MM.1S (cell line): ENCODE data around the gene DOCK10.

Experiments
- DNase-seq: peaks from one replicate; pipeline ENCODE4 v3.0.0-alpha.2; 2015
- H2AFZ ChIP-seq: fragments of 300-600 bp; sonication (generic); 2 replicates; pipeline ENCODE4 v1.6.0; 2016; ENCODE audit warnings: antibody characterized with exemption, low read length
- H3F3A ChIP-seq: fragments of 300-600 bp; sonication (generic); 2 replicates; pipeline ENCODE4 v1.6.1; 2016; ENCODE audit warnings: mild to moderate bottlenecking, antibody characterized with exemption, low read length, moderate library complexity, mixed read lengths; ENCODE audit not compliant: insufficient read depth
- H3K27ac ChIP-seq: fragments of 300-600 bp; sonication (generic); 2 replicates; pipeline ENCODE4 v1.5.1; 2016; ENCODE audit warnings: mild to moderate bottlenecking, low read length
- H3K27me3 ChIP-seq: fragments of 300-600 bp; sonication (generic); replicated peaks from 2 replicates; pipeline ENCODE4 v1.6.0; 2016; ENCODE audit warnings: low read length; ENCODE audit not compliant: insufficient read depth
- H3K36me3 ChIP-seq: fragments of 300-600 bp; sonication (generic); replicated peaks from 2 replicates; pipeline ENCODE4 v1.6.1; 2016; ENCODE audit warnings: mild to moderate bottlenecking, low read length, mixed read lengths; ENCODE audit not compliant: insufficient read depth
- H3K4me1 ChIP-seq: fragments of 300-600 bp; sonication (generic); 2 replicates; pipeline ENCODE4 v1.6.1; 2016; ENCODE audit warnings: low read length, mixed read lengths
- H3K4me2 ChIP-seq: fragments of 300-600 bp; sonication (generic); 2 replicates; pipeline ENCODE4 v1.6.0; 2016; ENCODE audit warnings: low read depth, low read length
- H3K4me3 ChIP-seq: fragments of 300-600 bp; sonication (generic); 2 replicates; pipeline ENCODE4 v1.5.1; 2016; ENCODE audit warnings: low read length, mixed read lengths
- H3K79me2 ChIP-seq: fragments of 300-600 bp; sonication (generic); 2 replicates; pipeline ENCODE4 v1.6.1; 2016; ENCODE audit warnings: mixed run types, low read length, mixed read lengths
- H3K9ac ChIP-seq: fragments of 300-600 bp; sonication (generic); 2 replicates; pipeline ENCODE4 v1.6.1; 2016; ENCODE audit warnings: low read length, mixed read lengths
- H3K9me2 ChIP-seq: fragments of 300-600 bp; sonication (generic); replicated peaks from 2 replicates; pipeline ENCODE4 v1.6.1; 2016; ENCODE audit warnings: mild to moderate bottlenecking, low read length, mixed read lengths; ENCODE audit not compliant: insufficient read depth
- H3K9me3 ChIP-seq: fragments of 300-600 bp; sonication (generic); replicated peaks from 2 replicates; pipeline ENCODE4 v1.6.1; 2016; ENCODE audit warnings: mild to moderate bottlenecking, low read length, mixed read lengths; ENCODE audit not compliant: insufficient read depth
- H4K20me1 ChIP-seq: fragments of 300-600 bp; sonication (generic); 2 replicates; pipeline ENCODE4 v1.6.1; 2016; ENCODE audit warnings: mild to moderate bottlenecking, low read length, moderate library complexity, mixed read lengths; ENCODE audit not compliant: insufficient read depth
- EZH2 ChIP-seq: fragments of 300-600 bp; sonication (generic); optimal IDR thresholded peaks from 2 replicates; pipeline ENCODE3; 2017; ENCODE audit warnings: low read depth, mild to moderate bottlenecking, antibody characterized with exemption, low read length, mixed read lengths
- EZH2phosphoT487 ChIP-seq: fragments of 300-600 bp; sonication (generic); IDR thresholded peaks from 2 replicates; pipeline ENCODE4 v1.6.1; 2018; ENCODE audit warnings: antibody characterized with exemption, low read length
- TF ChIP-seq, protein P1 (sequence below): fragments of 300-600 bp; sonication (generic); IDR thresholded peaks from 2 replicates; pipeline ENCODE4 v1.5.1; 2016; ENCODE audit warnings: antibody characterized with exemption, low read length, mixed read lengths

The DOCK10 gene

DNA sequence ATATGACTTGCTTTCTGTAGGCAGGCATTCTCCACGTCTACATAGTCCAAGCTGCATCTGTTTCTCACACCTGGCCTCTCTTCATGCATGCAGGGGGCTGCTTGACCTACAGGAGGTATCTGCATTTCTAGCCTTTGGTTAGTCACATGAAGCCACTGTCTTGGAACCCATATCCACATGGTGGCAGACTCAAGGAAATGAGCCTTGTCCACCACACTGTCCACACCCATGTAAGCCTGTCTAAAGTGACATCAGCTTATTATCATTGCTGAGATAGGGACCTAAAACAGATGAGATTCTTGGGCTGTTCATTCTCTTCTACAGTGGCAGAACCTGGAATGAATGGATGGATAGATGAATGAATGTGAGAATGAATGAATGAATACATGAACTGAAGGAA, 160.4 kb downstream of the DOCK10 start:
- Histone ChIP-seq H3K9ac (no peak overlapping the region), H3K9me2 (no peaks in the 10 kb centered on the region), H3K27ac (no peak overlapping the region), H3K4me1 (no peaks in the 10 kb centered on the region), H3K4me3 (no peak overlapping the region), H3K4me2 (no peak overlapping the region), H4K20me1 (no peaks in the 10 kb centered on the region), H3K79me2 (no peaks in the 10 kb centered on the region), H2AFZ (no peak overlapping the region), H3K9me3 (no peaks in the 10 kb centered on the region), H3F3A (no peaks in the 10 kb centered on the region), H3K36me3 (no peaks in the 10 kb centered on the region), H3K27me3 (no peaks in the 10 kb centered on the region)
- TF ChIP-seq, protein P1, sequence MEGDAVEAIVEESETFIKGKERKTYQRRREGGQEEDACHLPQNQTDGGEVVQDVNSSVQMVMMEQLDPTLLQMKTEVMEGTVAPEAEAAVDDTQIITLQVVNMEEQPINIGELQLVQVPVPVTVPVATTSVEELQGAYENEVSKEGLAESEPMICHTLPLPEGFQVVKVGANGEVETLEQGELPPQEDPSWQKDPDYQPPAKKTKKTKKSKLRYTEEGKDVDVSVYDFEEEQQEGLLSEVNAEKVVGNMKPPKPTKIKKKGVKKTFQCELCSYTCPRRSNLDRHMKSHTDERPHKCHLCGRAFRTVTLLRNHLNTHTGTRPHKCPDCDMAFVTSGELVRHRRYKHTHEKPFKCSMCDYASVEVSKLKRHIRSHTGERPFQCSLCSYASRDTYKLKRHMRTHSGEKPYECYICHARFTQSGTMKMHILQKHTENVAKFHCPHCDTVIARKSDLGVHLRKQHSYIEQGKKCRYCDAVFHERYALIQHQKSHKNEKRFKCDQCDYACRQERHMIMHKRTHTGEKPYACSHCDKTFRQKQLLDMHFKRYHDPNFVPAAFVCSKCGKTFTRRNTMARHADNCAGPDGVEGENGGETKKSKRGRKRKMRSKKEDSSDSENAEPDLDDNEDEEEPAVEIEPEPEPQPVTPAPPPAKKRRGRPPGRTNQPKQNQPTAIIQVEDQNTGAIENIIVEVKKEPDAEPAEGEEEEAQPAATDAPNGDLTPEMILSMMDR: no peak
- no peak for TF ChIP-seq EZH2phosphoT487
- no peak for TF ChIP-seq EZH2
- DNase-seq: no peak

DNA sequence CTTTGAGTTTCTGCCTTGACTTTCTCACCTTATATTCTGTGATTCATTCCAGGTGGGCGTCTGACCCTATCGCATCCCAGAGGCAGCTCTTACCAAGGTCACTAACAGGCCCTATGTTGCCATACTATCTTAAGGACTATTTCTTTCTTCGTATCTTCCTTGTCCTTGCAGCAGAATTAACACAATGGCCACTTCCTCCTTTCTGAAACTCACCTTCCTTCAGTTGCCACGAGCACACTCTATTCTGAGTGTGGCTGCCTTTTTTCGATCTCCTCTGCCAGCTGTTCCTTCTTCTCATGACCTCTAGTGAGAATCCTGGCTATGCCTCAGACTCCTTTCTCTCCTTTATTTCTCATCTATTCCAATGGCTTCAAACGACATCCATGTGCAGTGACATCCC, 165.7 kb downstream of the DOCK10 start:
- no peak overlapping the region for H3K4me3 ChIP-seq
- H3K4me1 ChIP-seq: no peaks in the 10 kb centered on the region
- H3K9me2 ChIP-seq: no peaks in the 10 kb centered on the region
- no peak overlapping the region for H3K27ac ChIP-seq
- no peaks in the 10 kb centered on the region for H3K27me3 ChIP-seq
- no peak for TF ChIP-seq EZH2
- no peak for TF ChIP-seq EZH2phosphoT487
- no peak overlapping the region for H3K4me2 ChIP-seq
- H3K36me3 ChIP-seq: no peaks in the 10 kb centered on the region
- H3K9ac ChIP-seq: no peak overlapping the region
- no peak for DNase-seq
- no peaks in the 10 kb centered on the region for H3K79me2 ChIP-seq
- H3K9me3 ChIP-seq: no peaks in the 10 kb centered on the region
- H4K20me1 ChIP-seq: no peaks in the 10 kb centered on the region
- no peaks in the 10 kb centered on the region for H3F3A ChIP-seq
- no peak overlapping the region for H2AFZ ChIP-seq

DNA sequence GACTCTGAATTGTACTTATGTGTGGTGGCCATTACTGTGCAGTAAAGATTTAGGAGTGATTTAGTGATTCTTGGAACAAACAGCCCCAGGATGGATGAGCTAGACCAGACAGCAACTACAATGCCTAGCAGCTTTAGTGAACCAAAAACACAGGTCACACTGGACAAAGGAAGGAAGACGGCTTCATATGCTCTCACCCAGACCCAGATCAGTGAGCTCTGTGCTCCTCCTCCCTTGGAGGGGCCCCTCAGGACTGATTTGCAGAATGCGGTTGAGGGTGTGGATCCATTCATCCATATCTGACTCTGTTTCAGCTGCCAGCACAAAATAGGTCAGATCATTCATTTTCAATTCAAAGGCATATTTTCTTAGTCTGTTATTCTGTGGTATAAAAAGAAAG, 166.4 kb downstream of the DOCK10 start:
- no peaks in the 10 kb centered on the region for H3K4me1 ChIP-seq
- no peak for DNase-seq
- no peak overlapping the region for H3K27ac ChIP-seq
- H3K4me3 ChIP-seq: no peak overlapping the region
- no peaks in the 10 kb centered on the region for H3K36me3 ChIP-seq
- no peak overlapping the region for H2AFZ ChIP-seq
- no peak overlapping the region for H3K9ac ChIP-seq
- no peak for TF ChIP-seq EZH2phosphoT487
- TF ChIP-seq, protein P1: no peak
- TF ChIP-seq EZH2: no peak
- no peaks in the 10 kb centered on the region for H3F3A ChIP-seq
- no peaks in the 10 kb centered on the region for H3K27me3 ChIP-seq
- no peaks in the 10 kb centered on the region for H3K79me2 ChIP-seq
- no peaks in the 10 kb centered on the region for H3K9me2 ChIP-seq
- H3K4me2 ChIP-seq: no peak overlapping the region
- no peaks in the 10 kb centered on the region for H3K9me3 ChIP-seq
- H4K20me1 ChIP-seq: no peaks in the 10 kb centered on the region

DNA sequence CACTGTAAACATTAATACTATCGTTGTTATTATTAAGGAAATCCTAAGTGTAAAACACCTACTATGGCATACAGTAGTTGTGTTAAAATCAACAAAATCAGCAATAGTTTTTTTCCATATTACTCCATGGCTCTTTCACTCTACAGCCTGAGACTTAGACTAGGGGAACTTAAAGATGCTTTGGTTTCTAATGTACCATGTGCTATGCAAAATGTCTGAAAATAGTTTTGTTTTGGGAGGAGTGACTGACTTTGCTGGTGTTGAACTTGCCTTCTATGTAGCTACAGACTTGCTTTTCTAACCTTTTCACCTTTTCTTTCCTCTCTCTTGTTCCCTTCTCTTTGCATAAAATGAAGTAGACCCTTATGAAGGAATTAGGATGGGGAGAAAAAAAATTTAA, 167.1 kb downstream of the DOCK10 start:
- no peak overlapping the region for H2AFZ ChIP-seq
- no peak overlapping the region for H3K27ac ChIP-seq
- no peaks in the 10 kb centered on the region for H3K4me1 ChIP-seq
- no peaks in the 10 kb centered on the region for H3K27me3 ChIP-seq
- no peaks in the 10 kb centered on the region for H3K79me2 ChIP-seq
- H3K9ac ChIP-seq: no peak overlapping the region
- H3K4me3 ChIP-seq: no peak overlapping the region
- no peak overlapping the region for H3K4me2 ChIP-seq
- no peaks in the 10 kb centered on the region for H4K20me1 ChIP-seq
- no peak for TF ChIP-seq EZH2phosphoT487
- TF ChIP-seq EZH2: no peak
- TF ChIP-seq, protein P1: no peak
- no peak for DNase-seq
- H3K9me3 ChIP-seq: no peaks in the 10 kb centered on the region
- H3K36me3 ChIP-seq: no peaks in the 10 kb centered on the region
- no peaks in the 10 kb centered on the region for H3K9me2 ChIP-seq
- H3F3A ChIP-seq: no peaks in the 10 kb centered on the region
